Adrenal gland (tissue), 5 donors: ENCODE data around the gene MAP3K8.

Source experiments
- POLR2A ChIP-seq, 2 donors: fragments of 450-650 bp; IDR thresholded peaks; one replicate each; pipeline ENCODE4 v1.6.1; 2017; ENCODE audit warnings: antibody characterized with exemption in 2 of 2, mild to moderate bottlenecking in 2 of 2, moderate library complexity in 1 of 2
- TF ChIP-seq, protein P1 (sequence below), 6 experiments: fragments of 450-650 bp in 4 of 6; fragments of 200-600 bp in 2 of 6; sonication (generic) in 1 of 6; IDR thresholded peaks; 1 replicate in 5 of 6; 2 replicates in 1 of 6; pipeline versions ENCODE4 v1.5.1 to v1.8.0; 2016 to 2021; ENCODE audit warnings: antibody characterized with exemption in 6 of 6, mild to moderate bottlenecking in 2 of 6, moderate library complexity in 1 of 6
- donor health status: DM: no; HTN: no; CAD: no.

DNA sequence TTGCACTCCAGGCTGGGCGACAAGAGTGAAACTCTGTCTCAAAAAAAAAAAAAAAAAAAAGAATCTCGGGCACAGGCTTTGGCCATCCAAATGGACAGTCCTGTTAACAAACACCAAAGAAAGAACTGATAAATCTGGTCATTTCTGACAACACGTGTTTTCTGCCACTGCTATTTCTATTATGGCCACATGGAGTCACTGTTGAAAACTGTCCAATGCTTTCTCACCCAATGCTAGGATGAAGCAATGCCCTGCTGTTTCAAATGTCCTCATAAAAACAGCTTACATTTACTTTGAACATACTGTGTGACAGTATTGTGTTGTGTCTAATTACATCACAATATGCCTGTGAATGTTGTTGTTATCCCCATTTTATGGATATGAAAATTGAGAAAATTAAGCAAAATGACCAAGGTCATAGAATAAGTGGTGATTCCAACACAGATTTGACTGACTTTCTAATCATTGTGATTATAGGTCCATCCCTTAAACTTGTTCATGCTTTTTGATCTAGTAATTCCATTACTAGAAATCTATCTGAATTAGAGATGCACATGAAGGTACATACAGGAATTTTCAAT is 19.9 kb upstream of the MAP3K8 start:
- TF ChIP-seq, protein P1, sequence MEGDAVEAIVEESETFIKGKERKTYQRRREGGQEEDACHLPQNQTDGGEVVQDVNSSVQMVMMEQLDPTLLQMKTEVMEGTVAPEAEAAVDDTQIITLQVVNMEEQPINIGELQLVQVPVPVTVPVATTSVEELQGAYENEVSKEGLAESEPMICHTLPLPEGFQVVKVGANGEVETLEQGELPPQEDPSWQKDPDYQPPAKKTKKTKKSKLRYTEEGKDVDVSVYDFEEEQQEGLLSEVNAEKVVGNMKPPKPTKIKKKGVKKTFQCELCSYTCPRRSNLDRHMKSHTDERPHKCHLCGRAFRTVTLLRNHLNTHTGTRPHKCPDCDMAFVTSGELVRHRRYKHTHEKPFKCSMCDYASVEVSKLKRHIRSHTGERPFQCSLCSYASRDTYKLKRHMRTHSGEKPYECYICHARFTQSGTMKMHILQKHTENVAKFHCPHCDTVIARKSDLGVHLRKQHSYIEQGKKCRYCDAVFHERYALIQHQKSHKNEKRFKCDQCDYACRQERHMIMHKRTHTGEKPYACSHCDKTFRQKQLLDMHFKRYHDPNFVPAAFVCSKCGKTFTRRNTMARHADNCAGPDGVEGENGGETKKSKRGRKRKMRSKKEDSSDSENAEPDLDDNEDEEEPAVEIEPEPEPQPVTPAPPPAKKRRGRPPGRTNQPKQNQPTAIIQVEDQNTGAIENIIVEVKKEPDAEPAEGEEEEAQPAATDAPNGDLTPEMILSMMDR (IDR thresholded peaks at IDR 0.05): peak; percentile 70 to 95 (median 91)
- no peak for TF ChIP-seq POLR2A (IDR thresholded peaks at IDR 0.05)
